ENCODE results near the gene TNFRSF1A.

The TNFRSF1A gene

DNA sequence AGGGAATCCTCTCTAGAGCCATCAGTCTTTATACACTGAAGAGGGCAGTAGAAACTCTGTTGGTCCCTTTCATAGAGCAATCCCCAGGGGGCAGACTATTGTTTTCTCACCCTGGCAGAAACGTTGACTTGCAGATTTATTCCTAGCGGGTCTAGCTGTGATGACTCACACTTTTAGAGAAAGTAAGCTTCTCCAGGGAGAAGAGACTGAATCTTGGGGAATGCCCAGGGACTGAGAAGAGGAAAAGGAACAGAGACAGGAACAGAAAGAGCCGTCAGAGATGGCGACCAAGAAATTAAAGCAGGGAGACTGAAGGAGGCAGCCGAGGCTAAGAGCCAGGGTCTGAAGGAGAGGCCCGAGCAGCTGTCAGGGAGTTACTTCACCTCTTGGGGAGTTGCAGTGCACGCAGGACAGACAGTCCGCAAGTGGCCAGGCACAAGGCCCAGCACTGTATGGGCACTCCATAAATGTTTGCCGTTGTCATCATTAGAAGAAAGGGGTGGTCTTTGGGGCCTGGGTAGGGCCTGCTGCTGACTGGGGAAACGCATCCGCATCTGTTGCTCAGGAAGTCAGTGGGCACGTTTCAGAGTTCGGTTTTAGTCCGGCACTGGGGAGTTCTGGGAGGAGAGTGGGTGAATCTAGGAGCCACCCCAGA, 18.4 kb downstream of the TNFRSF1A start:
- DNase-seq, result peak; percentile 13

DNA sequence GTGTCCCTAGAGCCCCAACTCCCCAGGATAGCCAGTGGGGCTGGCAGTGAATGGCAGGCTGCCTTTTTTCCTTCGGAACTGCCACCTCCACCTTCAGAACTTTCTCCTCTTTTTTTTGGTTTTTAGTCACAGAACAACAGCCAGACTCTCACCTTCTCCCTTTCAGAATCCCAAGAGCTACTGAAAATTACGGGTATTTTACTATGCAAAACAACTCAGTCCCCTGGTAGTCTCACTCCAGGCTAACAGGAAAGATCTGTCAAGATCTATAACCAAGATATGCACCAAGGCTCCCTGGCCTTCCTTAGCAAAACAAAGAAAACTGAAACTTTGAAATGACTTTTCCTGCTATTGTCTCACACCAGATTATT, 18.9 kb downstream of the TNFRSF1A start:
- DNase-seq, result no peak

DNA sequence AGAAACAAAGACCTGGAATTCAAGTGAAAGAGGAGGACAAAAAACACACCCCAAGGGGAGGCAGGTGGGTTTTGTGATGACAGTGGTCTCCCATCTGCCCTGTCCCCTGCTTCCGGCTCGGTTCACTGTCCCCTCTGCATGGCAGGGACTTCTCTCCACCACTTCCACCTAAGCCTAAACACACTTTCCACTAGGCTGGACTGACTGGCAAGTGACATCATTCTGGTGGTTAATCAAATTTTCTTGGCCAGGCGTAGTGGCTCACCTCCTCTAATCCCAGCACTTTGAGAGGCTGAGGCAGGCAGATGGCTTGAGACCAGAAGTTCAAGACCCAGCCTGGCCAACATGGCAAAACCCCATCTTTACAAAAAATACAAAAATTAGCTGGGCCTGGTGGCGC, 19.5 kb downstream of the TNFRSF1A start:
- DNase-seq, result no peak

DNA sequence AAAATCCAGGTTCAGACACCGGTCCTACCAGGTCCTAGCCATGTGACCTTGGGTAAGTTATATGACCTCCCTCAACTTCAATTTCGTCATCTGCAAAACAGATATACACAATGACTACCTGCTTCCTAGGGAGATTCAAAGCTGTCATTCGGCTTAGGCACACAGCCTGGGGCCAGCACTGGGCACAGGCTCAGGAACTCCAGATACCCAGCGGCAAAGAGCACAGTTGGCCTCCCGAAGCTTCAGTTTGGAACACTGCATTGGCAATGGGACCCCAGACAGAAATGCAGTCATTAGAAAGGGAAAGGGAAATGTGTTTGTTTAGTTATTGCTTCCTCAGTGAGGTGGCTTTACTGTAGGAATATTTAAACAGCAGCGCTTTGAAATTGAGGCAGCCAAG, 20.0 kb downstream of the TNFRSF1A start:
- no peak for DNase-seq

DNA sequence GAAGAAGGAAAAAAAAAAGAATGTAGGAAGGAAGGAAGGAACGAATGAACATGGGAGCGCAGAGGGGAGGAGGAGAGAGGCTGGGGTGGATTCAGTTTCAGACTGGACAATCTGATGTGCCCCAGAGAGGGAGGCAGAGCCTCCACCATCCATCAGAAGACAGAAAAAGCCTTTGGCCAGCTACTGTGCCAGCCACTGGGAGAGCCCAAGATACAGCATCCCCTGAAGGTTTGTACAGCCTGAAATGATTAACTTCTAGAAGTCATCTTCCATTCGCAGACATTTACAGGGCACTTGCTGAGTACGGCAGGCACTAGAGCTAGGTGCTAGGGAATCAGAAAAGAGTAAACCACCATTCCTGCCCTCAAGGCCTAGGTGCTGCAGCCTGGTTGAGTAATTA, 22.4 kb downstream of the TNFRSF1A start:
- no peak for DNase-seq

DNA sequence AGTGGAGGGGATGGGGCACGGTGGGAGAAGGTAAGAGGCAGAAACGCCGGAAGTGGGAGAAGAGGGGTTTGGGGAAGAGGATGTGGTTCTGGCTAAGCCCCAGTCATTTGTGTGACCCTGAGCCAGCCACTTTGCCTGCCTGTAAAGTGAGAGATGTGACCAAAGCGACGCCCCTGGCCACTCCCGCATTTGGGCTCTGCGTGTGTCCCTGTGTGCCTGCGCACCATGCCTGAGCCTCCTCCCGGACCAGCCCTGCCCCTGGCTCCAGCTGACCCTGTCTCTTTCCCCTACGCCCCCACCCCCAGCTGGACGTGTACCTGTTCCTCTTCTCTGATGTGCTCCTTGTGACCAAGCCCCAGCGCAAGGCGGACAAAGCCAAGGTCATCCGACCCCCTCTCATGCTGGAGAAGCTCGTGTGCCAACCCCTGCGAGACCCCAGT, 23.4 kb downstream of the TNFRSF1A start:
- DNase-seq, result no peak

DNA sequence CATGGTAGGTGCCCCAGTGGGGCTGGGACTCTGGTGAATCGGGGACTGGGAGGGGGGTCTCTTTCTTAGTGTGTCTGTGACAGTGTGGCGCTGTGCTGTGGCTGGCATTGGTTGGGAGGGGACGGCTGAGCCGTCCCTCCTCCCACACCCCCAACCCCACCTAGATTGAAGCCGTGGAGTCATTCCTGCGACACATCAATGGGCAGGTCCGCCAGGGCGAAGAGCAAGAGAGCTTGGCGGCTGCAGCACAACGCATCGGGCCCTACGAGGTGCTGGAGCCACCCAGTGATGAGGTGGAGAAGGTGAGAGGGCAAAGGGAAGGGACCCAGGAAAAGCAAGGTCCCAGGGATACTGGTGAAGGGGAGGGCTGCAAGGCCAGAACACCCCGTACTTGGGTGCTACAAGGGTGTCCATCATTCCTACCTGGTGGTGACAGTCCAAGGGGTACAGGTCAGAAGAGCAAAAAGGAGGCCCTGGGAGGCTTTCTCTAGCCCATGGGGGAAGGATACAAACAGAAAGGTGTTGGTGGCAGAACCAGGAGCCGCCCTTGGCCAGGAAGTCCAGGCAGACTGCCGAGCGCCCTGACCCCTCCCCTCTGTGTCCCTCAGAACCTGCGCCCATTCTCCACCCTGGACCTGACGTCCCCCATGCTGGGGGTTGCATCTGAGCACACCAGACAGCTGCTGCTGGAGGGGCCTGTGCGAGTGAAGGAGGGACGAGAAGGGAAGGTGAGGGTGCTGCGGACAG, 24.0 kb downstream of the TNFRSF1A start:
- no peak for DNase-seq

DNA sequence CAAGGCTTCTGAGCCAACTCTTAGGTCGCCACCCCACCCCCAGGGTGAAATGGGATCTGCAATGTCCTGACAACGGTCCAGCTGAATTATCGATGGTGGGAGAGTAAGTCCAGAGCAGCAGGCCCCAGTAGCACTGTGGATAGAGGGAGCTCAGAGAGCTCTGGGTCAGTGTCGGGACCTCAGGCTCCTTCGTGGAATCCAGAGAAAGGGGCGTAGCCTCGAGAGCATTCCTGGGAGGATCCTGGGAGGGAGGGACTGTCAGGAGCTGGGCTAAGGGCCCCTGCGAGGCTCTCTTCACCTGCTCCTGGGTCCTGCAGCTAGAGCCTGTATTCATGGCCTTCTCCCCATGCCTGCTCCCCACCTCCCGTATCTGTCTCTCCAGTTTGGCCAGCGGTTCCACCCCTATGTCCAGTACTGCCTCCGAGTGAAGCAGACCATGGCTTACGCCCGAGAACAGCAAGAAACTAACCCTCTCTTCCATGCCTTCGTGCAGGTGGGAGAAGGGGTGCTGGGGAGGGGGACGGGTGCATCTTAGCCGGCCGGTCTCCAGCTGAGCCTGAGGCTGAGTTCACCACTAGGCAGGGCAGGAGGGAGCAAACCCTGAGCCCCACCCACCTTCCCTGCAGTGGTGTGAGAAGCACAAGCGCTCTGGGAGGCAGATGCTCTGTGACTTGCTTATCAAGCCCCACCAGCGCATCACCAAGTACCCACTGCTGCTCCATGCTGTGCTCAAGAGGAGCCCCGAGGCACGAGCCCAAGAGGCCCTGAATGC, 24.8 kb downstream of the TNFRSF1A start:
- DNase-seq, result no peak

DNA sequence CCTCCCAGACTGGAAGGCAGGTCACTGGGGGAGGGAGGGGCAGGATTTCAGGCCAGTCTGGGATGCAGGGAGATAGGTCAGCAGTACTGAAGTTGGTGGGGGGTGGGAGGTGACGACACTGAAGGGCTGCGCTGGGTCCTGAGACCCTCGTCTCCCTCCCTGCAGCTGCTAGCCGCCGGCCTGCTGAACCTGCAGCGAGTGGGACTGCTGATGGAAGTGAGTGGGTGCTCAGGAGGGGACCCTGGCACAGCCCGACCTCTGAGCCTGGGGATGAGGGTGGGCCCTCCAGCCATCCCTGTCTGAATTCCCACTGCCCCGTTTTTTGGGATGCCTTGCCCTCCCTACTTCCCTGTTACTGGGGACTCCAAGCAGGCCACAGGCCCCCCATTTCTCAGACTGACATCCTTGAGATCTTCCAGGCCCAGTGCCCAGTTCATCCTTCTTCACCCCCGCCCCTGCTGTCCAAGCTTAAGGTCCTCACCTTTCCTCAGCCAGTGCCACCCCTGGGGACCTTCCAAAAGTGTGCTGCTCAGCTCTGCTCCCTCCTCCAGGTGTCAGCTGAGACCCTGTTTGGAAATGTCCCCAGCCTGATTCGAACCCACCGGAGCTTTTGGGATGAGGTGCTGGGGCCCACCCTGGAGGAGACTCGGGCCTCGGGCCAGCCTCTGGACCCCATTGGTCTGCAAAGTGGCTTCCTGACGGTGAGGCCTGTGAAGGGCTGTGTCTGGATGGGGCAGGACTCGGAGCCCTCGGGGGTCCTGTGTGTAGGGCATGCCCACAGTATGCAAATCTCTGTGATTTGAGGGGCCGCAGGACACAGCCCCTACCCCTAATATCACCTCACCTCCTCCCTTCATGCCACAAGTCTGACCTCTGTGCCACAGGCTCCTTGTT, 25.9 kb downstream of the TNFRSF1A start:
- DNase-seq, result no peak

DNA sequence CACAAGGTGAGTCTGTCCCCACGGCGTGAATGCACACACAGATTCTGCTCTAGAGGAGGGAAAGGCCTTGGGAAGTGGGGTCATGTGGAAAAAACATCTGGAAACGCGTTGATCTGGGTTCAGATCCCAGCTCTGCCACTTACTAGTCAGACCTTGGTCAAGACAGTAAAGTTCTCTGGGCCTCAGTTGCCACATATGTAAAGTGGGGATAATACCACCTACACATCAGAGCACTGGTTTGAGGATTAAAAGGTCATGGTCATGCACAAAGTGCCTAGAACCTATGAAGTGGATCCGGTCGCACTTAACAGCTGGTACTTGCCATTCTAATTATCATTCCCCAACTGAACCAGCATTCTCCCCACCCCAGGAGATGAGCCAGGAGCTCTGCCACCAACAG, 26.7 kb downstream of the TNFRSF1A start:
- no peak for DNase-seq

DNA sequence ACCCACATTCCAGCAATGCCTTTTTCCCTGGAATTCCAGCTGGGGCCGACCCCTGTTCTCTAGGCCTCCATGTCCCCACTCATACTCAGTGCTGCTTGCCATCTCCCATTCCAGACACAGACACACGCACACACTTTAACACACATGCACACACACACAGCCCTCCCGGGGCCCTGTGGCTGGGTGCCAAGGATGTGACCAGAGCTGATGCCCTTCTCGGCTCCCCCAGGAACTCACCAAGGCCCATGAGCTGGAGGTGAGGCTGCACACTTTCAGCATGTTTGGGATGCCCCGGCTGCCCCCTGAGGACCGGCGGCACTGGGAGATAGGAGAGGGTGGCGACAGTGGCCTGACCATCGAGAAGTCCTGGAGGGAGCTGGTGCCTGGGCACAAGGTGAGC, 27.1 kb downstream of the TNFRSF1A start:
- DNase-seq, result no peak

DNA sequence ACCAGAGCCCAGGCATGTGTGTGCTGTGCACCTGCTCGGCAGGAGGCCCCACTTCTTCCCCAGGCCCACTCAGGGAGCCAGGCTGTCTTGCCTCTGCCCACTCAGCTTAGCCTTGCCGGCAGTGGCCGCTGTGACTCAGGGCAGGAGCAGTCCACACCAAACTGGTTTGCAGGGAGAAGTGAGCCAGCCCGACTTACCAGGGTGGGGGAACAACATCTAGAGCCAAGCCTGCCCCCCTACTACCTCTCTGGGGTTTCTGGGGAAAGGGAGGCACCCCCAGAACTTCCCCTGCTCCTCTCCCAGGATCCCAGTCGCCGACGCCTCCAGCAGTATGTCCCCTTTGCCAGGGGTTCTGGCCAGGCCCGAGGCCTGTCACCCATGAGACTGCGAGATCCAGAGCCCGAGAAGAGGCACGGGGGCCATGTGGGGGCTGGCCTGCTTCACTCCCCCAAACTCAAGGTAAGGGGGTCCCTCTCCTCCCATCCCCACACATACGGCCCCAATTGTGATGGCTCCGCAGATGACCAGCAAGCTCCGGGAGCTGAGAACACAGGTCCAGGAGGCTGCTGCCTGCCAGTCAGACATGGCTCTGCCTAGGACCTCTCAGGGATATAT, 28.4 kb downstream of the TNFRSF1A start:
- no peak for DNase-seq

DNA sequence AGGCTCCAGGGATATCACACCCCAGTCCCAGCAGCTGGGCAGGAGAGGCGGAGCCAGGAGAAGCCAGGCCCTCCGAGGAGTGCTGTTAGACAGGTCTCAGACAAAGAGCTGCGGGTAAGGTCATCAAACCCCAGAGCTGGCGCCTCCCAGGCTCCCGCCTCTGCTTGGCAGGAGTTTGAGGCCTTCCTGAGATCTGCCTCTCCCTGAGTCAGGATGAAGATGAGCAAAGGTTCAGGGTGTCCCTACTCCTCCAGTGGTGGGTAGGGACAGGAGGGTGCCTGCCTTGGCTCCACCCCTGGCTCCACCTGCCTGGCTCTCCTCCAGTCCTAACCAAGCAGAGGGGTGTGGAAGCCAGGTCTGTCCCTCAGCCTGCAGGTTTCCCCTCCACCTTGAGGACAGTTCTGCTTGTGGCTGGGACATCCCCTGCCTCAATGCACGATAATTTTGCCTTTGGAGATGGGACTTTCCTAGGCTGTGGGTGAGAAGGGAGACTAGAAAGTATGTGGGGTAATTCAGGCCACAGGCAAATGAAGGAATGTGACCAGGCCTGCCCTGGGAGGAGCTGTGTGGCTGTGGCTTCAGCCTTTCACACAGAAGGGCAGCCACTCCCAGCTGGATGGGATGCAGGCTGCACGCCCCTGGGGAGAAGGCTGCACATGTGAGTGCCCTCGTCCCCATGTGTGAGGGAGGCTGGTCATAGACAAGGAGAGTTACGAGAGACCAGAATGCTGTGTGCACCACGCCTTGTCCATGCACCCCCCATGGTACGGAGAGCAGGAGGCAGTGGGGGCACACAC, 29.1 kb downstream of the TNFRSF1A start:
- DNase-seq, result no peak

DNA sequence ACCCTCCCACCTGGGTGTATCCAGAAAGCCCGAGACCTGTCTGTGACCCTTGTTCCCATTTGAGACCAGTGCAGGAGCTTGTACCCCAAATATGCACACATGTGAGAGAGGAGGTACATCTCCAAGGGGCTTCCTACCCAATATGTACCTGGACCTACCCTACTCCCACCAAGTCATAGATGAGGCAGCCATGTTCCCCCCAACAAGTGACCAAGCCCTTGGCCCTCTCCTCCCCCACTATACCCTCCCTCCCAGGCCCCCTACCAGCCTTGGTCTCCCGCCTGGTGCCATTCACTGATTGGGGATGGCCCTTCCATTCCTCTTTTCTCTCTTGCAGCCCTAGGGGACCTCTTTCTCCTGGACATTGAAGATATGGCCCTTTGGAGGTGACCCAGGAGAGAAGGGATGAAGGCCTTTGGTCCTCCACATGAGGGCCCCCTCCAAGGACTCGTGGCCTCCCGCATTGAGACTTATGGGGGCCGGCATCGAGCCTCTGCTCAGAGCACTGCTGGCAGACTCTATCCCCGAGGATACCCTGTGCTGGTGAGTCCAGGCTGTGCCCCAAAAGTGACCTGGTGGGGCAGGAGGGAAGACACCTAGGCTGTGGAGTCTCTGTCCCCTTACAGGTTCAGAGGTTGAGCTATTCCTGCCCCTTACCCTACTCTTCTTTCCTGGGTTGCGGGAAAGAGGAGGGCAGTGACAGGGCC, 29.9 kb downstream of the TNFRSF1A start:
- no peak for DNase-seq

DNA sequence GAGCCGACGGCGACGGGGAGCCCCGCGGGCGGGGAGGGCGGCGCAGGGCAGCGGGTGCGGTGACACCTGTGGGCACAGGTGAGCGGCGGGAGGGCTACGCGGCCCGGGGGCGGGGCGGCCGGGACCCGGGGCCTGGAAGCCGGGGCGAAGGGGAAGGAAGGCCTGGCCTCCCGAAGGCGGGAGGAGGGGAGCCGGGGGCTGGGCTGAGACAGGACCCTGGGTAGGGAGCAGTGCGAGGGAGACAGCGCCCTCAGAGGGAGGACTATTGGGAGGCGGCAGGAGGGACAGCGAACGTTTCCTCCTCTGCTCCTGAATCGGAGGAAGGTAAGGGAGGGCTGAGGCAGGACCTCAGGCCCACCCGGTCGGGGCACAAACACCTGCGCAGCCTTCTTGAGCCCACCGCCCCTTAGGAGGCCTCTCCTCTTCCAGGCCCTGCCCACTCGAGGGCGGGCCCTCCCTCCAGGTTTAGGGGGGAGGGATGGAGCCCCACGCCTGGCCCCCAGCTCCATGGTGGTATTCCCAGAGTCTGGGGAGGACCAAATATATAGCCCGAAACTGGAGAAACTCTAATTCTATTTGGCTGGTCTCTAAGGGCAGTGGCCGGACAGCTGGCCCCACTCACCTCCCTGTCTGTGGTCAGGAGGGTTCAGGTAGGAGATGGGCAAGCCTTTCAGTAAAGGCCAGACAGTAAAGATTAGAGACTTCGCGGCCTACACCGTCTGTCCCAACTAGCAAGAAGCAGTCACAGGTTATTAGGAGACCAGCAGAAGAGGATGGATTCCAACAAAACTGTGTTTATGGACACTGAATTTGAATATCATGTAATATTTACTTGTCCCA, 30.9 kb downstream of the TNFRSF1A start:
- DNase-seq, result no peak

DNA sequence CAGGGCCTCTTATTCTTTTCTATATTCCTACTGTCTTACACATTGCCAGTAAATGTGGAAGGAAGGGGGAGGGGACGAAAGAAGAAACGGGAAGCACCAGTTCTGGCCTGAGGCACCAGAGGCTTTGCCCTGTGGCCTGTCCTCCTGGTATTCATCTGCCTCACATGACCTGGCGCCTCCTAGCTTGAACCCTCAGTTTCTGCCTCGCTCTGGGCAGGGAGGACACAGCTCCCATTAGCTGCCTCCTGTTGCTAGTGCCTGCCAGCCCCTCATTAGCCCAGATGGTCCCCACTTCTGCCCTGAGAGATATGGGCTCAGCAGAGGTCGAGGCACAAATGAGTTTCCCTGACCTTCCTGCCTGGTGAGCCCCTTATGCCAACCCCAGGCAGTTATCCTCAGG, 34.3 kb downstream of the TNFRSF1A start:
- no peak for DNase-seq

DNA sequence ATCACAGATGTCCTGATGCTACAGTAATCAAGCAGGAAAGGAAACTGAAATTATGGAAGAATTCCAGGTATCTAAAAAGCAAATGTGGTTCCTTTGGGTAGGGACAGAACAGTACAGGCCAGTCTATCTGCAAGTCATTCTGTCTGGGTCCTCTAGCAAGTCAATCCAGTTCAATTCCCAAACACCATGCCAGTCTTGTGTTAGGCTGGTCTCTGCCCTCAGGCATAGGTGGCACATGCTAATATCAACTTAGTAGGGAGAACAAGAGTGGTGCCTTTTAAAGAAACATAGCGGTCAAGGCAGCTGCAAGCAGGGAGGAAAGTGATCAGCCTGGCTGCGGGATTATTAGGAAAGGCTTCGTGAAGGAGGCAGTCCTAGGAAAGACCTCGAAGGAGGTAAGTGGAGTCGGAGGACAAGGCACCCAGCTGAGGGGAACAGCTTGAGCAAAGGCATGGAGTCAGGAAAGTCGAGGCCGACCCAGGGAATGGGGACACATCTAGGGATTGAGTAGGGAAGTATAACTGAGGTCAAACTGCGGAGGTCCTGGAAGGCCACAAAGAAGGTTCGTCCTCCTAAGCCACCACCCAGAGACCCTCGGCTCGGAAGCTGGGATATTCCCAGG, 35.2 kb downstream of the TNFRSF1A start:
- no peak for DNase-seq

DNA sequence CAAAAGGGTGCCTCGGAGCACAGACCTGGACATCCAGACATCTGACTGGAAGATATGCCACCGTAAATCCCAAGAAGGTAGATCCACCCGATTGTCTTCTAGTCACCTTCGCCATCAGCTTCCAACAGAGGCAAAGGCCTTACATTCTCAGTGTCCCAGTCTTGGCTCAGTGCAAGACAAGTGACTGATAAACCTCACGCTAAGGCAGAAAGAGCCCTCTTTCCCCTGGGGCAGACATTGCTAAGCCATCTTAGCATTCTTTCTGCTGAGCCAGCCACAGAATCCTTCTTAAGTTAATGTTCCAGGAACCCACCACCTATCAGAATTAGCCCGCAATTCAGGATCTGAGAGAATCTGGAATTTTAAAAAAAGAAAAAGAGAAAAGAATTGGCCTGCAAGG, 35.7 kb downstream of the TNFRSF1A start:
- DNase-seq, result no peak

DNA sequence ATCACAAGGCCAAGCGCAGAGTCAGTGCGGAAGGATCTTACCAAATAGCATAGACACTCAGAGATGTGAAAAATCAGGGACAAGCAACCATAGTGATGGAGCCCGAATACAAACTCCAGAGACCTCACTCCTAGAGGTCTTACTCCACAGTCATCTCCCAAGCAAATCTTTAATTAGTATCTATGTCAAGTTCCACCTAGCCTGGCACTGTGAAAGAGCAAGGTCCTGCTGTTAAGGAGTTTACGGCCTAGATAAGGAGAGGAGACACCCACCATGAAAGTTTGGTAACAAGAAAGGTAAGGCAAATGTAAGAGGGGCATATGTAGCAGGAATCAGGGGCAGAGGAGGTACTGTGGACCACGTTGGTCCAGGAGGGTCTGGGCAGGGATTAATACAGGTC, 38.8 kb downstream of the TNFRSF1A start:
- no peak for DNase-seq

Data from effector CD8-positive, alpha-beta T cell (primary cell).